H1 (cell line): Measurements from ENCODE around the gene EPHA2. TPM values are rescaled to one million over a fixed set of nuclear protein-coding genes. Genes with fewer than 3 reads are reported as not detected.

Experiments
- CTCF ChIA-PET: fragments of 300-600 bp; sonication (Branson Sonifier 250); formaldehyde crosslinking; loops from one replicate; lab custom pipeline; 2021; ENCODE audit not compliant: partially characterized antibody; lab: Charles Lee
- POLR2A ChIA-PET: fragments of 300-600 bp; sonication (Branson Sonifier 250); formaldehyde crosslinking; loops from one replicate; lab custom pipeline; 2021; ENCODE audit warnings: inconsistent platforms; ENCODE audit not compliant: partially characterized antibody; lab: Charles Lee
- DNase-seq, 2 experiments: peaks; one replicate each; pipeline versions ENCODE4 v3.0.0 to v3.0.0-alpha.2; 2010 to 2022; ENCODE audit warnings: low spot score in 2 of 2, low read depth in 1 of 2, mixed read lengths in 1 of 2
- FAIRE-seq: peaks from 2 replicates; lab custom pipeline; 2011; peaks lifted over from hg19 to GRCh38; lab: Jason Lieb, UNC
- H2AFZ ChIP-seq: 2 replicates; pipeline ENCODE4 v1.8.1; 2012; ENCODE audit warnings: low read length, inconsistent platforms
- H2AK5ac ChIP-seq: 2 replicates; pipeline ENCODE4 v1.6.1; 2013; ENCODE audit warnings: low read depth, low read length
- H2BK120ac ChIP-seq: replicated peaks from 2 replicates; pipeline ENCODE3; 2013; ENCODE audit warnings: low read depth, low read length, inconsistent platforms
- H2BK12ac ChIP-seq: 2 replicates; pipeline ENCODE4 v1.6.1; 2013; ENCODE audit warnings: low read depth, low read length
- H2BK15ac ChIP-seq: 2 replicates; pipeline ENCODE4 v1.6.1; 2013; ENCODE audit warnings: low read length
- H2BK20ac ChIP-seq: 2 replicates; pipeline ENCODE4 v1.6.1; 2013; ENCODE audit warnings: low read length
- H2BK5ac ChIP-seq: 2 replicates; pipeline ENCODE4 v1.6.1; 2013; ENCODE audit warnings: low read depth, low read length
- H3K14ac ChIP-seq: 2 replicates; pipeline ENCODE4 v1.6.1; 2013; ENCODE audit warnings: inconsistent platforms; ENCODE audit not compliant: insufficient read length
- H3K18ac ChIP-seq: 2 replicates; pipeline ENCODE4 v1.6.1; 2013; ENCODE audit warnings: low read length; ENCODE audit errors: extremely low read depth
- H3K23ac ChIP-seq: 2 replicates; pipeline ENCODE4 v1.6.1; 2013; ENCODE audit warnings: inconsistent platforms; ENCODE audit not compliant: insufficient read length
- H3K23me2 ChIP-seq: 2 replicates; pipeline ENCODE4 v1.6.1; 2013; ENCODE audit warnings: low read depth, low read length
- H3K27ac ChIP-seq: 2 replicates; pipeline ENCODE4 v1.6.1; 2011; ENCODE audit warnings: low read depth, low read length, inconsistent platforms
- H3K27me3 ChIP-seq, 4 experiments: replicated peaks in 1 of 4; 1 replicate in 1 of 4; 2 replicates in 3 of 4; pipeline versions ENCODE4 v1.6.1 to v1.8.1; 2011 to 2013; ENCODE audit warnings: low read length in 3 of 4, mild to moderate bottlenecking in 3 of 4, inconsistent platforms in 2 of 4, mixed read lengths in 2 of 4, moderate library complexity in 1 of 4; ENCODE audit not compliant: control insufficient read depth in 3 of 4, insufficient read depth in 3 of 4; ENCODE audit errors: extremely low read depth in 1 of 4
- H3K36me3 ChIP-seq, 4 experiments: 2 replicates each; pipeline versions ENCODE4 v1.6.1 to v1.8.1; 2011 to 2013; ENCODE audit warnings: mild to moderate bottlenecking in 4 of 4, low read length in 3 of 4, moderate library complexity in 2 of 4, control low read depth in 1 of 4, inconsistent platforms in 1 of 4; ENCODE audit not compliant: insufficient read depth in 4 of 4, control insufficient read depth in 2 of 4
- H3K4ac ChIP-seq: replicated peaks from 2 replicates; pipeline ENCODE3; 2013; ENCODE audit warnings: low read length, low read depth, mixed read lengths, inconsistent platforms; ENCODE audit not compliant: insufficient read length
- H3K4me1 ChIP-seq, 4 experiments: replicated peaks in 1 of 4; 1 replicate in 1 of 4; 2 replicates in 3 of 4; pipeline versions ENCODE4 v1.6.1 to v1.8.1; 2011 to 2013; ENCODE audit warnings: low read length in 3 of 4, inconsistent platforms in 2 of 4, mixed read lengths in 1 of 4; ENCODE audit not compliant: insufficient read depth in 4 of 4, control insufficient read depth in 3 of 4
- H3K4me2 ChIP-seq, 2 experiments: 2 replicates each; pipeline versions ENCODE4 v1.6.1 to v1.8.1; 2011 to 2013; ENCODE audit warnings: low read depth in 2 of 2, low read length in 2 of 2, control low read depth in 1 of 2, inconsistent platforms in 1 of 2, mild to moderate bottlenecking in 1 of 2; ENCODE audit not compliant: insufficient read depth in 1 of 2
- H3K4me3 ChIP-seq, 4 experiments: fragments of 200-600, 300-600 bp in 1 of 4; sonication (generic), shearing (Covaris generic), sonication (Bioruptor Twin) in 1 of 4; 2 replicates each; pipeline versions ENCODE4 v1.5.1 to v1.8.1; 2011 to 2016; ENCODE audit warnings: low read length in 4 of 4, low read depth in 3 of 4, control low read depth in 2 of 4, inconsistent platforms in 2 of 4, mild to moderate bottlenecking in 2 of 4, mixed read lengths in 1 of 4, moderate library complexity in 1 of 4; ENCODE audit not compliant: insufficient read depth in 2 of 4; ENCODE audit errors: extremely low read depth in 1 of 4
- H3K56ac ChIP-seq: replicated peaks from 2 replicates; pipeline ENCODE3; 2013; ENCODE audit warnings: low read depth, mild to moderate bottlenecking, mixed read lengths, low read length, inconsistent platforms; ENCODE audit not compliant: insufficient read length
- H3K79me1 ChIP-seq: 2 replicates; pipeline ENCODE4 v1.6.1; 2013; ENCODE audit warnings: low read depth, low read length, control low read depth
- H3K79me2 ChIP-seq, 2 experiments: 2 replicates each; pipeline versions ENCODE4 v1.6.1 to v1.8.1; 2012 to 2013; ENCODE audit warnings: low read length in 2 of 2, mild to moderate bottlenecking in 2 of 2, inconsistent platforms in 1 of 2; ENCODE audit not compliant: insufficient read depth in 2 of 2, control insufficient read depth in 1 of 2
- H3K9ac ChIP-seq, 4 experiments: replicated peaks in 1 of 4; 1 replicate in 1 of 4; 2 replicates in 3 of 4; pipeline versions ENCODE4 v1.6.1 to v1.8.1; 2011 to 2013; ENCODE audit warnings: low read depth in 3 of 4, low read length in 3 of 4, control low read depth in 2 of 4, mild to moderate bottlenecking in 2 of 4, moderate library complexity in 2 of 4, inconsistent platforms in 1 of 4; ENCODE audit errors: extremely low read depth in 1 of 4
- H3K9me3 ChIP-seq, 2 experiments: 2 replicates each; pipeline versions ENCODE4 v1.6.1 to v1.8.1; 2012 to 2013; ENCODE audit warnings: mild to moderate bottlenecking in 2 of 2, moderate library complexity in 2 of 2, control low read depth in 1 of 2, inconsistent platforms in 1 of 2, low read depth in 1 of 2, low read length in 1 of 2, mixed read lengths in 1 of 2; ENCODE audit not compliant: insufficient read depth in 2 of 2
- H4K20me1 ChIP-seq, 2 experiments: replicated peaks in 1 of 2; 2 replicates each; pipeline versions ENCODE3 to v1.8.1; 2011 to 2013; ENCODE audit warnings: inconsistent platforms in 2 of 2, low read length in 2 of 2, mild to moderate bottlenecking in 1 of 2; ENCODE audit not compliant: insufficient read depth in 2 of 2, control insufficient read depth in 1 of 2
- H4K5ac ChIP-seq: 2 replicates; pipeline ENCODE4 v1.6.1; 2013; ENCODE audit warnings: low read length, low read depth, mixed read lengths, inconsistent platforms; ENCODE audit not compliant: insufficient read length
- H4K8ac ChIP-seq: 2 replicates; pipeline ENCODE4 v1.8.0; 2013; ENCODE audit warnings: mild to moderate bottlenecking, moderate library complexity, low read length, inconsistent platforms; ENCODE audit not compliant: insufficient read depth; ENCODE audit errors: extremely low read depth
- H4K91ac ChIP-seq: replicated peaks from 2 replicates; pipeline ENCODE3; 2013; ENCODE audit warnings: low read length, mixed read lengths, inconsistent platforms; ENCODE audit not compliant: insufficient read length
- HDAC2 ChIP-seq, 2 experiments: fragments of 300-600 bp in 1 of 2; sonication (generic) in 1 of 2; IDR thresholded peaks; 2 replicates each; pipeline ENCODE4 v1.6.1; 2011 to 2012; ENCODE audit warnings: low read depth in 2 of 2, low read length in 2 of 2, mild to moderate bottlenecking in 2 of 2, moderate library complexity in 2 of 2, borderline replicate concordance in 1 of 2, inconsistent platforms in 1 of 2
- JUND ChIP-seq: IDR thresholded peaks from 2 replicates; pipeline ENCODE4 v1.6.1; 2011; ENCODE audit warnings: mild to moderate bottlenecking, improper control_type of control experiment, low read length
- KDM1A ChIP-seq: fragments of 200-600, 300-600 bp; sonication (generic); IDR thresholded peaks from 2 replicates; pipeline ENCODE4 v1.7.1; 2016; ENCODE audit warnings: mild to moderate bottlenecking, low read length, borderline replicate concordance
- PHF8 ChIP-seq: fragments of 200-600 bp; sonication (generic); conservative IDR thresholded peaks from 2 replicates; pipeline ENCODE4 v1.7.1; 2012; ENCODE audit warnings: low read depth, mild to moderate bottlenecking, inconsistent platforms, low read length, moderate library complexity
- SP2 ChIP-seq: IDR thresholded peaks from 2 replicates; pipeline ENCODE4 v1.6.1; 2012; ENCODE audit warnings: mild to moderate bottlenecking, low read length, inconsistent platforms
- SRF ChIP-seq: IDR thresholded peaks from 2 replicates; pipeline ENCODE4 v1.6.1; 2011; ENCODE audit warnings: mild to moderate bottlenecking, low read depth, low read length, moderate library complexity
- ZNF274 ChIP-seq: IDR thresholded peaks from 2 replicates; pipeline ENCODE4 v1.7.0; 2012; ENCODE audit warnings: low read length, borderline replicate concordance; ENCODE audit errors: extremely low read depth
- WGBS, 2 experiments: shearing (Covaris generic) in 1 of 2; methylation state at CpG; one replicate each; pipeline versions ENCODE4 v1.1.6 to v1.1.7; 2013 to 2015; ENCODE audit warnings: low lambda C conversion rate in 2 of 2, mixed read lengths in 2 of 2, inconsistent platforms in 1 of 2, low coverage in 1 of 2, missing lambda C conversion rate in 1 of 2; ENCODE audit not compliant: insufficient replicate concordance in 2 of 2, insufficient coverage in 1 of 2, insufficient read length in 1 of 2; ENCODE audit errors: extremely low coverage in 1 of 2, missing lambda C conversion rate in 1 of 2; 5-methylcytosine and 5-hydroxymethylcytosine counted together
- polyA plus RNA-seq, 7 experiments: library from polyadenylated mRNA; depleted of rRNA in 3 of 7; stranded (reverse) in 5 of 7; unstranded in 2 of 7; fragments of >200 nt in 5 of 7; fragments of 200-250 nt in 2 of 7; gene quantifications; 1 replicate in 5 of 7; 2 replicates in 1 of 7; 4 replicates in 1 of 7; pipeline versions ENCODE4 v1.2.1 to v1.2.3, GENCODE V29; 2011 to 2013; ENCODE audit warnings: missing spikeins in 2 of 7, mixed read lengths in 2 of 7
- total RNA-seq: library from RNA; stranded (reverse); fragmentation: NEBNext Ultra II Directional; extraction: Animal tissue kit (Norgen Biotek cat#: 25700); gene quantifications from 2 replicates; pipeline ENCODE4 v1.2.1, GENCODE V29; 2021

The EPHA2 gene
- total and polyA plus RNA-seq, 2 of the 8 experiments (the other 6 are each of a cell fraction or from before 2014, with no cell fraction given) = 26.8 to 33.6 TPM

GRCh38 chr1:16116625-16117024 is 39.2 kb downstream of the EPHA2 start:
- no peaks in the 10 kb centered on the region for H3K36me3 ChIP-seq
- H3K4me3 ChIP-seq = peak overlapping the region in 2 of 4 experiments; percentile 0 to 32; a peak in 1 of 8 replicates
- 50% methylated on average over 8 of the region's 8 CpGs; no CpG with 5 or more reads in 1 of the 2 experiments for WGBS, 2 experiments
- H2BK120ac ChIP-seq = peak overlapping the region; percentile 61
- ChIA-PET CTCF (interaction anchor here (0.7 to 31.3 kb wide), 7 partner anchors 10 to 643 kb away, joined by 3 to 522 read pairs (median 6); partner anchors contain the start of genes EPHA2 and FAM131C), POLR2A (interaction anchor here (1.1 to 3.2 kb wide), 3 partner anchors 9 to 39 kb away, joined by 3 to 11 read pairs (median 10); partner anchors contain the start of gene EPHA2)
- no peak overlapping the region for H2BK15ac ChIP-seq
- H3K23me2 ChIP-seq = no peaks in the 10 kb centered on the region; the same call in 1 of the 2 replicates
- H3K79me2 ChIP-seq = no peaks in the 10 kb centered on the region
- H3K4ac ChIP-seq = peak overlapping the region; percentile 21
- peak overlapping the region; percentile 81; the same call in 1 of the 2 replicates for H4K8ac ChIP-seq
- H3K4me1 ChIP-seq = peaks cover 20 to 47% (median 33%) of the 10 kb centered on the region in 4 experiments
- no peaks in the 10 kb centered on the region for H4K20me1 ChIP-seq
- peak overlapping the region; percentile 90 for H3K18ac ChIP-seq
- DNase-seq (no peak), FAIRE-seq (no peak)
- no peak overlapping the region for H3K23ac ChIP-seq
- peak overlapping the region; percentile 63 for H4K5ac ChIP-seq
- TF ChIP-seq KDM1A (no peak), ZNF274 (no peak), SRF (no peak), JUND (no peak), PHF8 (no peak), SP2 (no peak), HDAC2 (IDR thresholded peaks at IDR 0.05; ENCODE audit: borderline replicate concordance in 1 of 2, low read depth in 2 of 2, low read length in 2 of 2) (no peak)
- peak overlapping the region; percentile 97 for H2BK12ac ChIP-seq
- peak overlapping the region; percentile 89; the same call in 1 of the 2 replicates for H2BK5ac ChIP-seq
- peak overlapping the region; percentile 97; the same call in 1 of the 2 replicates for H2AK5ac ChIP-seq
- no peaks in the 10 kb centered on the region for H3K79me1 ChIP-seq
- no peak overlapping the region for H3K27ac ChIP-seq
- H3K9ac ChIP-seq = no peak overlapping the region
- H2BK20ac ChIP-seq = peak overlapping the region; percentile 99
- no peak overlapping the region for H2AFZ ChIP-seq
- no peaks in the 10 kb centered on the region for H3K27me3 ChIP-seq
- peak overlapping the region; percentile 78 for H4K91ac ChIP-seq
- H3K9me3 ChIP-seq = no peaks in the 10 kb centered on the region
- H3K56ac ChIP-seq = peak overlapping the region; percentile 19
- H3K14ac ChIP-seq = no peak overlapping the region
- H3K4me2 ChIP-seq = peak overlapping the region; percentile 47 to 50
